ENCODE measurements around the gene EEF2K. TPM values are rescaled to one million over a fixed set of nuclear protein-coding genes. Genes with fewer than 3 reads are reported as not detected.

Gene EEF2K
- polyA plus RNA-seq, 3 donors = 0.85 to 6.5 (median 1.7) TPM

DNA sequence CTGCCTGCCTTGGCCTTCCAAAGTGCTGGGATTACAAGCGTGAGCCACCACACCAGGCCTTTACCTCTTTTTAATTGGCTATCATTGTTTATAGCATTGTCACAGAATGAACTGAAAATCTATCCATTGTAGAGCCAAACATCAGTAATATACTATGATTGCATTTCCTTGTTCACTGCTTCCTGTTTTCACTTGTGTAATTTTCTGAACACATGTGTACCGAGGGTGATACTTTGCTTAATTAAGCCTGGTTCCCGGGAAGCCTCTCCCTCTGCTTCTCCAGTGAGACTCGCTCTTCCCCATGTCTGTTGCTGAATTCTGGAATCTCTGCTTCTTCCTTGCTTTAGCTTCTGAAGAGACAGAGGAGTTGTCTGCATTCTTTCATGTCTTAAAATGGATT, 124.2 kb downstream of the EEF2K start:
- Mint-ChIP-seq H3K36me3 (peaks cover 66 to 83% of the 10 kb centered on the region in 2 donors), H3K27ac (peak overlapping the region in 5 of 7 donors; percentile 41 to 57 (median 52)), H3K27me3 (ENCODE audit: low read depth in 3 of 3) (no peaks in the 10 kb centered on the region)

DNA sequence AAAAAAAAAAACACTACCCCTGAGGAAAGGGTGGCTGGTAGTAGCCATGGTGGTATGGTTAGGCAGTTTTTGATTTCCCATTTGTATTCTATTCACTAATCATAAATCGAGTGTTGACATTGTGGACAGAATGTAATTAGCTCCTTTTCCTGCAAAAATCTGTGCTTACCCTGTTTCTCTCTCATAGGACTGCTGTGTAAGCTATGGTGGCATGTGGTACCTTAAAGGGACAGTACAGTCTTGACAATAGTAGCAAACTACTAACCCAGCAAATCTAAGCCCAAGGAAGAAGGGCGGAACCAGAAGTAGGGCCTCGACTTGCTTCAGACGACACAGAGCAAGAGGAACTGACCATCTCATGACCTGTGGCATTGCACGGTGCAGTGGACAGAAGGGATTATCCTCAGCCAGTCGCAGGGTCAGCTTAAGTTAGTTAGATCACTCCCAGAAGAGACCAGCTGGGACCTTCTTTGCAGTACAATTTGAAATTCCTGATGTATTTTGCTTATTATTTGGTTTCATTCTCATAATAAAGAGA, 127.4 kb downstream of the EEF2K start:
- intact Hi-C loops (cut with micrococcal nuclease) = no loop called here
- Histone ChIP-seq H4K20me1 (ENCODE audit: insufficient read depth, low read length) (no peaks in the 10 kb centered on the region), H3K9ac (ENCODE audit: insufficient read depth, low read length, poor library complexity, severe bottlenecking) (no peak overlapping the region), H3K4me1 (ENCODE audit: control insufficient read depth in 1 of 2, insufficient read depth in 2 of 2, low read length in 2 of 2) (peaks cover 8 to 9% of the 10 kb centered on the region in 2 donors), H3K9me3 (replicated peaks in 1 of 2; ENCODE audit: control insufficient read depth in 1 of 2, insufficient read depth in 1 of 2, low read length in 2 of 2) (peaks cover 10 to 22% of the 10 kb centered on the region in 2 donors), H3K4me3 (replicated peaks in 1 of 3; ENCODE audit: low read depth in 2 of 3, low read length in 3 of 3) (no peak overlapping the region), H3K27ac (ENCODE audit: low read depth in 1 of 2, low read length in 2 of 2) (no peak overlapping the region), H3K4me2 (replicated peaks; ENCODE audit: extremely low read depth, low read length, poor library complexity, severe bottlenecking) (no peak overlapping the region), H3K36me3 (replicated peaks in 1 of 2; ENCODE audit: control insufficient read depth in 1 of 2, insufficient read depth in 2 of 2, low read length in 2 of 2) (peaks cover 56 to 73% of the 10 kb centered on the region in 2 donors), H3K27me3 (ENCODE audit: control insufficient read depth in 2 of 2, insufficient read depth in 2 of 2, low read length in 2 of 2) (no peaks in the 10 kb centered on the region), H2AFZ (ENCODE audit: insufficient read depth, low read depth, low read length, poor library complexity, severe bottlenecking) (no peak overlapping the region), H3K79me2 (ENCODE audit: insufficient read depth, low read length) (no peaks in the 10 kb centered on the region)
- no peak for DNase-seq
- Mint-ChIP-seq H3K4me3 (no peak overlapping the region), H3K27me3 (ENCODE audit: low read depth in 3 of 3) (no peaks in the 10 kb centered on the region), H3K27ac (peak overlapping the region in 1 of 7 donors; percentile 48), H3K4me1 (peaks cover 13% of the 10 kb centered on the region), H3K36me3 (peaks cover 54 to 74% of the 10 kb centered on the region in 2 donors), H3K9me3 (peaks cover 13 to 26% (median 23%) of the 10 kb centered on the region in 7 donors)
- TF ChIP-seq, protein P1, sequence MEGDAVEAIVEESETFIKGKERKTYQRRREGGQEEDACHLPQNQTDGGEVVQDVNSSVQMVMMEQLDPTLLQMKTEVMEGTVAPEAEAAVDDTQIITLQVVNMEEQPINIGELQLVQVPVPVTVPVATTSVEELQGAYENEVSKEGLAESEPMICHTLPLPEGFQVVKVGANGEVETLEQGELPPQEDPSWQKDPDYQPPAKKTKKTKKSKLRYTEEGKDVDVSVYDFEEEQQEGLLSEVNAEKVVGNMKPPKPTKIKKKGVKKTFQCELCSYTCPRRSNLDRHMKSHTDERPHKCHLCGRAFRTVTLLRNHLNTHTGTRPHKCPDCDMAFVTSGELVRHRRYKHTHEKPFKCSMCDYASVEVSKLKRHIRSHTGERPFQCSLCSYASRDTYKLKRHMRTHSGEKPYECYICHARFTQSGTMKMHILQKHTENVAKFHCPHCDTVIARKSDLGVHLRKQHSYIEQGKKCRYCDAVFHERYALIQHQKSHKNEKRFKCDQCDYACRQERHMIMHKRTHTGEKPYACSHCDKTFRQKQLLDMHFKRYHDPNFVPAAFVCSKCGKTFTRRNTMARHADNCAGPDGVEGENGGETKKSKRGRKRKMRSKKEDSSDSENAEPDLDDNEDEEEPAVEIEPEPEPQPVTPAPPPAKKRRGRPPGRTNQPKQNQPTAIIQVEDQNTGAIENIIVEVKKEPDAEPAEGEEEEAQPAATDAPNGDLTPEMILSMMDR (IDR thresholded peaks at IDR 0.05) = no peak
- WGBS (ENCODE audit: insufficient coverage) = 40% methylated on average over 1 of the region's 6 CpGs

More for the DNA sequence above, 124.2 kb downstream of the EEF2K start:
- peaks cover 76 to 85% of the 10 kb centered on the region in 2 donors for H3K36me3 ChIP-seq (replicated peaks in 1 of 2; ENCODE audit: control insufficient read depth in 1 of 2, insufficient read depth in 2 of 2, low read length in 2 of 2)
- no peak overlapping the region for H3K9ac ChIP-seq (ENCODE audit: insufficient read depth, low read length, poor library complexity, severe bottlenecking)
- TF ChIP-seq, protein P1 (IDR thresholded peaks at IDR 0.05) = no peak
- peak overlapping the region in 1 of 2 donors; percentile 25 for H3K27ac ChIP-seq (ENCODE audit: low read depth in 1 of 2, low read length in 2 of 2)
- WGBS (ENCODE audit: insufficient coverage) = no CpG with 5 or more reads among the region's 4 CpGs
- DNase-seq = peak in 1 of 3 donors; percentile 10
- H3K27me3 ChIP-seq (ENCODE audit: control insufficient read depth in 2 of 2, insufficient read depth in 2 of 2, low read length in 2 of 2) = no peaks in the 10 kb centered on the region
- H4K20me1 ChIP-seq (ENCODE audit: insufficient read depth, low read length) = no peaks in the 10 kb centered on the region
- H2AFZ ChIP-seq (ENCODE audit: insufficient read depth, low read depth, low read length, poor library complexity, severe bottlenecking) = no peak overlapping the region
- Mint-ChIP-seq H3K4me1 (peaks cover 13% of the 10 kb centered on the region), H3K9me3 (peaks cover 0 to 1% (median 0%) of the 10 kb centered on the region in 7 donors), H3K4me3 (no peak overlapping the region)
- H3K4me1 ChIP-seq (ENCODE audit: control insufficient read depth in 1 of 2, insufficient read depth in 2 of 2, low read length in 2 of 2) = peaks cover 8 to 9% of the 10 kb centered on the region in 2 donors
- H3K9me3 ChIP-seq (replicated peaks in 1 of 2; ENCODE audit: control insufficient read depth in 1 of 2, insufficient read depth in 1 of 2, low read length in 2 of 2) = peaks cover 0 to under 1% of the 10 kb centered on the region in 2 donors
- H3K4me2 ChIP-seq (replicated peaks; ENCODE audit: extremely low read depth, low read length, poor library complexity, severe bottlenecking) = no peak overlapping the region
- H3K4me3 ChIP-seq (replicated peaks in 1 of 3; ENCODE audit: low read depth in 2 of 3, low read length in 3 of 3) = no peak overlapping the region
- no peaks in the 10 kb centered on the region for H3K79me2 ChIP-seq (ENCODE audit: insufficient read depth, low read length)
- intact Hi-C loops (cut with micrococcal nuclease) = no loop called here

All from CD14-positive monocyte (primary cell).